Gastroesophageal sphincter (tissue), 3 donors: ENCODE measurements around the gene FANK1.

ENCODE experiments used
- EP300 ChIP-seq: sonication (generic); formaldehyde crosslinking; IDR thresholded peaks from one replicate; pipeline ENCODE4 v1.6.1; 2017; ENCODE audit warnings: antibody characterized with exemption, mild to moderate bottlenecking
- POLR2A ChIP-seq, 2 donors: fragments of 450-650 bp; IDR thresholded peaks; one replicate each; pipeline ENCODE4 v1.6.1; 2017; ENCODE audit warnings: antibody characterized with exemption in 2 of 2, mild to moderate bottlenecking in 2 of 2, moderate library complexity in 1 of 2
- POLR2AphosphoS5 ChIP-seq: sonication (generic); formaldehyde crosslinking; IDR thresholded peaks from one replicate; pipeline ENCODE4 v1.6.1; 2017; ENCODE audit warnings: antibody characterized with exemption
- TF ChIP-seq, protein P1 (sequence below), 4 experiments: fragments of 200-600 bp in 2 of 4; fragments of 450-650 bp in 2 of 4; sonication (generic) in 1 of 4; IDR thresholded peaks; one replicate each; pipeline ENCODE4 v1.5.1; 2017 to 2019; ENCODE audit warnings: antibody characterized with exemption in 4 of 4, mild to moderate bottlenecking in 2 of 4, moderate library complexity in 2 of 4

DNA sequence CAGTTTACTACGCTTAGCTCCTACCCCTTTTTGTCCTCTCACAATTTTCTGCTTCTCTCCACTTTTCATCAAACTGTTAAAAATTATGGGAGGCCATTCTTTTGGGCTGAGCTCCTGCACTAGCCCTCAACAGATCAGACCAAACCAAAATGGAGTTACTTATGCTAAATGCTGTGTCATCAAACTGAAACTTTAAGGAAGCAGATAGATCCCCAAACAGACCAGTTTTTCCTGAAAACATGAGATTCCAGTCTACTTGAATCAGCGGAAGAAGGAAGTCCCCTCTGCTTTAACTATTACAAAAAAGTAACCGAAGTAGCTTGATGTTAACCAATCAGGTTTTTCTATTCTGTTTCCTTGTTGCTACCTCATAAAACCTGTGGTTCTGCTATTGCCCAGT is 20.6 kb downstream of the FANK1 start:
- TF ChIP-seq, protein P1, sequence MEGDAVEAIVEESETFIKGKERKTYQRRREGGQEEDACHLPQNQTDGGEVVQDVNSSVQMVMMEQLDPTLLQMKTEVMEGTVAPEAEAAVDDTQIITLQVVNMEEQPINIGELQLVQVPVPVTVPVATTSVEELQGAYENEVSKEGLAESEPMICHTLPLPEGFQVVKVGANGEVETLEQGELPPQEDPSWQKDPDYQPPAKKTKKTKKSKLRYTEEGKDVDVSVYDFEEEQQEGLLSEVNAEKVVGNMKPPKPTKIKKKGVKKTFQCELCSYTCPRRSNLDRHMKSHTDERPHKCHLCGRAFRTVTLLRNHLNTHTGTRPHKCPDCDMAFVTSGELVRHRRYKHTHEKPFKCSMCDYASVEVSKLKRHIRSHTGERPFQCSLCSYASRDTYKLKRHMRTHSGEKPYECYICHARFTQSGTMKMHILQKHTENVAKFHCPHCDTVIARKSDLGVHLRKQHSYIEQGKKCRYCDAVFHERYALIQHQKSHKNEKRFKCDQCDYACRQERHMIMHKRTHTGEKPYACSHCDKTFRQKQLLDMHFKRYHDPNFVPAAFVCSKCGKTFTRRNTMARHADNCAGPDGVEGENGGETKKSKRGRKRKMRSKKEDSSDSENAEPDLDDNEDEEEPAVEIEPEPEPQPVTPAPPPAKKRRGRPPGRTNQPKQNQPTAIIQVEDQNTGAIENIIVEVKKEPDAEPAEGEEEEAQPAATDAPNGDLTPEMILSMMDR (IDR thresholded peaks at IDR 0.05) = no peak
- TF ChIP-seq POLR2A (IDR thresholded peaks at IDR 0.05) = no peak
- TF ChIP-seq EP300 = no peak
- TF ChIP-seq POLR2AphosphoS5 = no peak
